ENCODE measurements around the gene QSOX2. TPM values are rescaled to one million over a fixed set of nuclear protein-coding genes. Genes with fewer than 3 reads are reported as not detected.
A peak's percentile ranks its signal among the peaks of the same experiment; 100 is the strongest.

QSOX2 gene
- total and polyA plus RNA-seq, 2 experiments from 2014 or later: 9.2 to 29.2 TPM

DNA sequence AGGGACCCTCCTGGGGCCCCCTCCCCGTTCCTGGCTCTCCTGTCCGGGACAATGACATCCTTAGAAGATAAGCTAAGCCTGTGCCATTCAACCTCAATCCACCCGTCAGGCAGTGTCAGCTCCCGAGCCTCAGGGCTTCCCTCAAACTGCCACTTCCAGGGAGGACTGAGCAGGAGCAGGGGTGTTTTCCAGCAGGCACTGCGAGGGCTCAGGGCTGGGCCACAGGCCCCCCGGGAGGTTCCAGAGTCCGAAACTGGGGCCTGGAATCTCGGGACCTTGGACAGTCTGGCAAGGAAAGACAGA lies 66.9 kb downstream of the QSOX2 start:
- H3K27ac ChIP-seq (ENCODE audit: low read depth): no peak overlapping the region
- H3K36me3 ChIP-seq (ENCODE audit: insufficient read depth): no peaks in the 10 kb centered on the region
- H3K27me3 ChIP-seq (ENCODE audit: insufficient read depth): no peaks in the 10 kb centered on the region
- no peaks in the 10 kb centered on the region for H3K36me3 Mint-ChIP-seq (ENCODE audit: low read depth)
- no peak overlapping the region for H3K4me3 Mint-ChIP-seq
- no peak for DNase-seq (ENCODE audit: low spot score)
- no peaks in the 10 kb centered on the region for H3K4me1 ChIP-seq (ENCODE audit: insufficient read depth)
- H3K9me2 ChIP-seq (ENCODE audit: insufficient read depth): no peaks in the 10 kb centered on the region
- no peak overlapping the region for H3K27ac Mint-ChIP-seq
- no peaks in the 10 kb centered on the region for H3K79me2 ChIP-seq (replicated peaks; ENCODE audit: insufficient read depth)
- no peak overlapping the region for H3K4me2 ChIP-seq
- H3K4me1 Mint-ChIP-seq: peaks cover 5% of the 10 kb centered on the region; the same call in 2 of the 3 replicates
- no peak overlapping the region for H3K4me3 ChIP-seq
- H3F3A ChIP-seq (replicated peaks; ENCODE audit: low read depth): no peaks in the 10 kb centered on the region
- TF ChIP-seq STAT1 (IDR thresholded peaks at IDR 0.05; ENCODE audit: unreplicated experiment): no peak
- TF ChIP-seq, protein P1, sequence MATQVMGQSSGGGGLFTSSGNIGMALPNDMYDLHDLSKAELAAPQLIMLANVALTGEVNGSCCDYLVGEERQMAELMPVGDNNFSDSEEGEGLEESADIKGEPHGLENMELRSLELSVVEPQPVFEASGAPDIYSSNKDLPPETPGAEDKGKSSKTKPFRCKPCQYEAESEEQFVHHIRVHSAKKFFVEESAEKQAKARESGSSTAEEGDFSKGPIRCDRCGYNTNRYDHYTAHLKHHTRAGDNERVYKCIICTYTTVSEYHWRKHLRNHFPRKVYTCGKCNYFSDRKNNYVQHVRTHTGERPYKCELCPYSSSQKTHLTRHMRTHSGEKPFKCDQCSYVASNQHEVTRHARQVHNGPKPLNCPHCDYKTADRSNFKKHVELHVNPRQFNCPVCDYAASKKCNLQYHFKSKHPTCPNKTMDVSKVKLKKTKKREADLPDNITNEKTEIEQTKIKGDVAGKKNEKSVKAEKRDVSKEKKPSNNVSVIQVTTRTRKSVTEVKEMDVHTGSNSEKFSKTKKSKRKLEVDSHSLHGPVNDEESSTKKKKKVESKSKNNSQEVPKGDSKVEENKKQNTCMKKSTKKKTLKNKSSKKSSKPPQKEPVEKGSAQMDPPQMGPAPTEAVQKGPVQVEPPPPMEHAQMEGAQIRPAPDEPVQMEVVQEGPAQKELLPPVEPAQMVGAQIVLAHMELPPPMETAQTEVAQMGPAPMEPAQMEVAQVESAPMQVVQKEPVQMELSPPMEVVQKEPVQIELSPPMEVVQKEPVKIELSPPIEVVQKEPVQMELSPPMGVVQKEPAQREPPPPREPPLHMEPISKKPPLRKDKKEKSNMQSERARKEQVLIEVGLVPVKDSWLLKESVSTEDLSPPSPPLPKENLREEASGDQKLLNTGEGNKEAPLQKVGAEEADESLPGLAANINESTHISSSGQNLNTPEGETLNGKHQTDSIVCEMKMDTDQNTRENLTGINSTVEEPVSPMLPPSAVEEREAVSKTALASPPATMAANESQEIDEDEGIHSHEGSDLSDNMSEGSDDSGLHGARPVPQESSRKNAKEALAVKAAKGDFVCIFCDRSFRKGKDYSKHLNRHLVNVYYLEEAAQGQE (IDR thresholded peaks at IDR 0.05; ENCODE audit: unreplicated experiment): no peak
- TF ChIP-seq EZH2 (IDR thresholded peaks at IDR 0.05; ENCODE audit: low read depth, unreplicated experiment): no peak
- TF ChIP-seq ZNF331 (CRISPR knock-in tag; IDR thresholded peaks at IDR 0.05; ENCODE audit: low read depth): no peak
- TF ChIP-seq NANOG (IDR thresholded peaks at IDR 0.05; ENCODE audit: borderline replicate concordance): no peak
- no peak for TF ChIP-seq EZH2phosphoT487 (IDR thresholded peaks at IDR 0.05; ENCODE audit: unreplicated experiment)
- no peak for TF ChIP-seq CREB1 (CRISPR knock-in tag; IDR thresholded peaks at IDR 0.05; ENCODE audit: low read depth)
- TF ChIP-seq, protein P2, sequence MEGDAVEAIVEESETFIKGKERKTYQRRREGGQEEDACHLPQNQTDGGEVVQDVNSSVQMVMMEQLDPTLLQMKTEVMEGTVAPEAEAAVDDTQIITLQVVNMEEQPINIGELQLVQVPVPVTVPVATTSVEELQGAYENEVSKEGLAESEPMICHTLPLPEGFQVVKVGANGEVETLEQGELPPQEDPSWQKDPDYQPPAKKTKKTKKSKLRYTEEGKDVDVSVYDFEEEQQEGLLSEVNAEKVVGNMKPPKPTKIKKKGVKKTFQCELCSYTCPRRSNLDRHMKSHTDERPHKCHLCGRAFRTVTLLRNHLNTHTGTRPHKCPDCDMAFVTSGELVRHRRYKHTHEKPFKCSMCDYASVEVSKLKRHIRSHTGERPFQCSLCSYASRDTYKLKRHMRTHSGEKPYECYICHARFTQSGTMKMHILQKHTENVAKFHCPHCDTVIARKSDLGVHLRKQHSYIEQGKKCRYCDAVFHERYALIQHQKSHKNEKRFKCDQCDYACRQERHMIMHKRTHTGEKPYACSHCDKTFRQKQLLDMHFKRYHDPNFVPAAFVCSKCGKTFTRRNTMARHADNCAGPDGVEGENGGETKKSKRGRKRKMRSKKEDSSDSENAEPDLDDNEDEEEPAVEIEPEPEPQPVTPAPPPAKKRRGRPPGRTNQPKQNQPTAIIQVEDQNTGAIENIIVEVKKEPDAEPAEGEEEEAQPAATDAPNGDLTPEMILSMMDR (conservative IDR thresholded peaks at IDR 0.05; ENCODE audit: low read depth in 2 of 2): no peak
- TF ChIP-seq JUNB (IDR thresholded peaks at IDR 0.05; ENCODE audit: unreplicated experiment): no peak
- TF ChIP-seq, protein P3, sequence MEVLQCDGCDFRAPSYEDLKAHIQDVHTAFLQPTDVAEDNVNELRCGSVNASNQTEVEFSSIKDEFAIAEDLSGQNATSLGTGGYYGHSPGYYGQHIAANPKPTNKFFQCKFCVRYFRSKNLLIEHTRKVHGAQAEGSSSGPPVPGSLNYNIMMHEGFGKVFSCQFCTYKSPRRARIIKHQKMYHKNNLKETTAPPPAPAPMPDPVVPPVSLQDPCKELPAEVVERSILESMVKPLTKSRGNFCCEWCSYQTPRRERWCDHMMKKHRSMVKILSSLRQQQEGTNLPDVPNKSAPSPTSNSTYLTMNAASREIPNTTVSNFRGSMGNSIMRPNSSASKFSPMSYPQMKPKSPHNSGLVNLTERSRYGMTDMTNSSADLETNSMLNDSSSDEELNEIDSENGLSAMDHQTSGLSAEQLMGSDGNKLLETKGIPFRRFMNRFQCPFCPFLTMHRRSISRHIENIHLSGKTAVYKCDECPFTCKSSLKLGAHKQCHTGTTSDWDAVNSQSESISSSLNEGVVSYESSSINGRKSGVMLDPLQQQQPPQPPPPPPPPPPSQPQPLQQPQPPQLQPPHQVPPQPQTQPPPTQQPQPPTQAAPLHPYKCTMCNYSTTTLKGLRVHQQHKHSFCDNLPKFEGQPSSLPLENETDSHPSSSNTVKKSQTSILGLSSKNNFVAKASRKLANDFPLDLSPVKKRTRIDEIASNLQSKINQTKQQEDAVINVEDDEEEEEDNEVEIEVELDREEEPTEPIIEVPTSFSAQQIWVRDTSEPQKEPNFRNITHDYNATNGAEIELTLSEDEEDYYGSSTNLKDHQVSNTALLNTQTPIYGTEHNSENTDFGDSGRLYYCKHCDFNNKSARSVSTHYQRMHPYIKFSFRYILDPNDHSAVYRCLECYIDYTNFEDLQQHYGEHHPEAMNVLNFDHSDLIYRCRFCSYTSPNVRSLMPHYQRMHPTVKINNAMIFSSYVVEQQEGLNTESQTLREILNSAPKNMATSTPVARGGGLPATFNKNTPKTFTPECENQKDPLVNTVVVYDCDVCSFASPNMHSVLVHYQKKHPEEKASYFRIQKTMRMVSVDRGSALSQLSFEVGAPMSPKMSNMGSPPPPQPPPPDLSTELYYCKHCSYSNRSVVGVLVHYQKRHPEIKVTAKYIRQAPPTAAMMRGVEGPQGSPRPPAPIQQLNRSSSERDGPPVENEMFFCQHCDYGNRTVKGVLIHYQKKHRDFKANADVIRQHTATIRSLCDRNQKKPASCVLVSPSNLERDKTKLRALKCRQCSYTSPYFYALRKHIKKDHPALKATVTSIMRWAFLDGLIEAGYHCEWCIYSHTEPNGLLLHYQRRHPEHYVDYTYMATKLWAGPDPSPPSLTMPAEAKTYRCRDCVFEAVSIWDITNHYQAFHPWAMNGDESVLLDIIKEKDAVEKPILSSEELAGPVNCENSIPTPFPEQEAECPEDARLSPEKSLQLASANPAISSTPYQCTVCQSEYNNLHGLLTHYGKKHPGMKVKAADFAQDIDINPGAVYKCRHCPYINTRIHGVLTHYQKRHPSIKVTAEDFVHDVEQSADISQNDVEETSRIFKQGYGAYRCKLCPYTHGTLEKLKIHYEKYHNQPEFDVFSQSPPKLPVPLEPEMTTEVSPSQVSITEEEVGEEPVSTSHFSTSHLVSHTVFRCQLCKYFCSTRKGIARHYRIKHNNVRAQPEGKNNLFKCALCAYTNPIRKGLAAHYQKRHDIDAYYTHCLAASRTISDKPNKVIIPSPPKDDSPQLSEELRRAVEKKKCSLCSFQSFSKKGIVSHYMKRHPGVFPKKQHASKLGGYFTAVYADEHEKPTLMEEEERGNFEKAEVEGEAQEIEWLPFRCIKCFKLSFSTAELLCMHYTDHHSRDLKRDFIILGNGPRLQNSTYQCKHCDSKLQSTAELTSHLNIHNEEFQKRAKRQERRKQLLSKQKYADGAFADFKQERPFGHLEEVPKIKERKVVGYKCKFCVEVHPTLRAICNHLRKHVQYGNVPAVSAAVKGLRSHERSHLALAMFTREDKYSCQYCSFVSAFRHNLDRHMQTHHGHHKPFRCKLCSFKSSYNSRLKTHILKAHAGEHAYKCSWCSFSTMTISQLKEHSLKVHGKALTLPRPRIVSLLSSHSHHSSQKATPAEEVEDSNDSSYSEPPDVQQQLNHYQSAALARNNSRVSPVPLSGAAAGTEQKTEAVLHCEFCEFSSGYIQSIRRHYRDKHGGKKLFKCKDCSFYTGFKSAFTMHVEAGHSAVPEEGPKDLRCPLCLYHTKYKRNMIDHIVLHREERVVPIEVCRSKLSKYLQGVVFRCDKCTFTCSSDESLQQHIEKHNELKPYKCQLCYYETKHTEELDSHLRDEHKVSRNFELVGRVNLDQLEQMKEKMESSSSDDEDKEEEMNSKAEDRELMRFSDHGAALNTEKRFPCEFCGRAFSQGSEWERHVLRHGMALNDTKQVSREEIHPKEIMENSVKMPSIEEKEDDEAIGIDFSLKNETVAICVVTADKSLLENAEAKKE (CRISPR knock-in tag; IDR thresholded peaks at IDR 0.05): no peak
- TF ChIP-seq ZNF114 (CRISPR knock-in tag; IDR thresholded peaks at IDR 0.05): no peak
- TF ChIP-seq POLR2AphosphoS5 (IDR thresholded peaks at IDR 0.05; ENCODE audit: low read depth): no peak
- TF ChIP-seq, protein P4, sequence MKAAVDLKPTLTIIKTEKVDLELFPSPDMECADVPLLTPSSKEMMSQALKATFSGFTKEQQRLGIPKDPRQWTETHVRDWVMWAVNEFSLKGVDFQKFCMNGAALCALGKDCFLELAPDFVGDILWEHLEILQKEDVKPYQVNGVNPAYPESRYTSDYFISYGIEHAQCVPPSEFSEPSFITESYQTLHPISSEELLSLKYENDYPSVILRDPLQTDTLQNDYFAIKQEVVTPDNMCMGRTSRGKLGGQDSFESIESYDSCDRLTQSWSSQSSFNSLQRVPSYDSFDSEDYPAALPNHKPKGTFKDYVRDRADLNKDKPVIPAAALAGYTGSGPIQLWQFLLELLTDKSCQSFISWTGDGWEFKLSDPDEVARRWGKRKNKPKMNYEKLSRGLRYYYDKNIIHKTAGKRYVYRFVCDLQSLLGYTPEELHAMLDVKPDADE (IDR thresholded peaks at IDR 0.05): no peak
- H4K20me1 ChIP-seq (replicated peaks; ENCODE audit: insufficient read depth): no peaks in the 10 kb centered on the region
- H3K9me3 Mint-ChIP-seq: no peaks in the 10 kb centered on the region
- H3K27me3 Mint-ChIP-seq (ENCODE audit: insufficient read depth, low read depth, poor library complexity): peaks cover 10% of the 10 kb centered on the region
- 0 out of 2 replicates have a peak overlapping the region, but pooled peaks have one; percentile 5 for H2AFZ ChIP-seq
- peak; percentile 27 for ATAC-seq
